Upper lobe of left lung (tissue), 4 donors: ENCODE results near the gene CFAP221.

Experiments
- CTCF ChIP-seq, 6 experiments: fragments of 450-650 bp in 4 of 6; fragments of 200-600 bp in 2 of 6; sonication (generic) in 2 of 6; IDR thresholded peaks; one replicate each; pipeline ENCODE4 v1.5.1; 2016 to 2019; ENCODE audit warnings: antibody characterized with exemption in 6 of 6
- POLR2AphosphoS5 ChIP-seq, 2 donors: sonication (generic); formaldehyde crosslinking; IDR thresholded peaks; one replicate each; pipeline ENCODE4 v1.5.1; 2017; ENCODE audit warnings: antibody characterized with exemption in 2 of 2

DNA sequence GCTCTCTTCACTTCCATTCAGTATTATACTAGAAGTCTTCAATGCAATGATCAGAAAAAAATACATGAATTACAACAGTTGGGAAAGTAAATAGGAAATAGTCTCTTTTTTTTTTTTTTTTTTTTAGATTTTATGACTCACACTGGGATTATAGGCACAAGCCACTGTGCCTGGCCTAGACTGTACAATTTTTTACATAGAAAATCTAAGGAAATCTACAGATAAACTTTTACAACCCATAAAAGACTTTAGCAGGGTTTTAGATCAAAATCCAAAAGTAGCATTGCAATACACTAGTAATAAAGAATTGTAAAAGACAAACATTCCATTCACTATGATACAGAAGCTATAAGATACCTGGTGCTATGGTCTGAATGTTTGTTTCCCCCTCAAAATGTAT is 39.0 kb downstream of the CFAP221 start:
- TF ChIP-seq CTCF (IDR thresholded peaks at IDR 0.05) (no peak), POLR2AphosphoS5 (IDR thresholded peaks at IDR 0.05) (no peak)
